ENCODE data around the gene FAM20A.

- TF ChIP-seq CTCF (IDR thresholded peaks at IDR 0.05; ENCODE audit: borderline replicate concordance, extremely low read depth, low read length, poor library complexity, severe bottlenecking) (no peak), EZH2 (IDR thresholded peaks at IDR 0.05; ENCODE audit: borderline replicate concordance, low read depth, low read length, severe bottlenecking) (no peak)
Measured at GRCh38 chr17:68512960-68513474, 88.2 kb downstream of the FAM20A start.

Data from DND-41 (cell line).